Lower leg skin (tissue), 4 donors: ENCODE results near the gene INSYN1. TPM values are rescaled to one million over a fixed set of nuclear protein-coding genes. Genes with fewer than 3 reads are reported as not detected.

Experiments
- DNase-seq, 2 donors: peaks; one replicate each; pipeline ENCODE4 v3.0.0-alpha.2; 2019; ENCODE audit warnings: low spot score in 2 of 2
- H3K4me3 ChIP-seq: fragments of 200-600 bp; sonication (generic); 2 replicates; pipeline ENCODE4 v1.5.1; 2017; ENCODE audit warnings: mild to moderate bottlenecking, low read depth; ENCODE audit not compliant: poor library complexity, severe bottlenecking
- CTCF ChIP-seq, 3 donors: fragments of 450-650 bp; IDR thresholded peaks; one replicate each; pipeline ENCODE4 v1.5.1; 2016; ENCODE audit warnings: antibody characterized with exemption in 3 of 3, mild to moderate bottlenecking in 3 of 3, moderate library complexity in 2 of 3
- POLR2A ChIP-seq, 2 donors: fragments of 450-650 bp; IDR thresholded peaks; one replicate each; pipeline ENCODE4 v1.6.1; 2016 to 2017; ENCODE audit warnings: antibody characterized with exemption in 2 of 2, mild to moderate bottlenecking in 1 of 2, moderate library complexity in 1 of 2
- WGBS, 2 donors: methylation state at CpG; one replicate each; pipeline ENCODE4 v1.1.5; 2018; 5-methylcytosine and 5-hydroxymethylcytosine counted together
- intact Hi-C: fragments of 100-400 bp; cut with DNase I; formaldehyde crosslinking; loops from one replicate; pipeline ENCODE4 v1.15.0; 2023; ENCODE audit warnings: low total_unique reads
- total RNA-seq, 4 donors: library from RNA; depleted of rRNA; stranded (reverse); fragments of >200 nt; gene quantifications; one replicate each; pipeline ENCODE4 v1.1.0, GENCODE V29; 2016

The INSYN1 gene
- total RNA-seq, 4 donors from 2014 or later: 30.9 to 50.7 (median 34.8) TPM

- DNase-seq: no peak
- intact Hi-C loops: no loop called here
- no peak overlapping the region for H3K4me3 ChIP-seq
- no peak for TF ChIP-seq CTCF (IDR thresholded peaks at IDR 0.05)
- no peak for TF ChIP-seq POLR2A (IDR thresholded peaks at IDR 0.05)
Observed at GRCh38 chr15:73757571-73757970, 4.4 kb upstream of the INSYN1 start.

- 51% methylated on average over 3 of the region's 3 CpGs for WGBS, 2 donors
- H3K4me3 ChIP-seq: no peak overlapping the region
- no peak for DNase-seq
- TF ChIP-seq CTCF (IDR thresholded peaks at IDR 0.05) (no peak), POLR2A (IDR thresholded peaks at IDR 0.05) (no peak)
- intact Hi-C loops: no loop called here
Observed at GRCh38 chr15:73756947-73757513, 3.9 kb upstream of the INSYN1 start.

GRCh38 chr15:73756390-73756789, 3.2 kb upstream of the INSYN1 start:
- WGBS, 2 donors: 57 to 65% methylated on average over 2 of the region's 2 CpGs
- DNase-seq: no peak
- TF ChIP-seq CTCF (IDR thresholded peaks at IDR 0.05) (no peak), POLR2A (IDR thresholded peaks at IDR 0.05) (no peak)
- intact Hi-C loops: no loop called here
- H3K4me3 ChIP-seq: no peak overlapping the region

- H3K4me3 ChIP-seq: no peak overlapping the region
- 62 to 68% methylated on average over 3 of the region's 3 CpGs for WGBS, 2 donors
- intact Hi-C loops: no loop called here
- DNase-seq: no peak
- no peak for TF ChIP-seq CTCF (IDR thresholded peaks at IDR 0.05)
- TF ChIP-seq POLR2A (IDR thresholded peaks at IDR 0.05): no peak
Observed at GRCh38 chr15:73755946-73756345, 2.8 kb upstream of the INSYN1 start.

GRCh38 chr15:73755481-73755880, 2.3 kb upstream of the INSYN1 start:
- intact Hi-C loops: no loop called here

More at GRCh38 chr15:73755481-73755880, 2.3 kb upstream of the INSYN1 start:
- TF ChIP-seq POLR2A (IDR thresholded peaks at IDR 0.05) (no peak), CTCF (IDR thresholded peaks at IDR 0.05) (no peak)
- 86 to 91% methylated on average over 5 of the region's 5 CpGs for WGBS, 2 donors
- no peak overlapping the region for H3K4me3 ChIP-seq
- no peak for DNase-seq
